ENCODE measurements around the gene TMEM62. TPM values are rescaled to one million over a fixed set of nuclear protein-coding genes. Genes with fewer than 3 reads are reported as not detected.
"Not testable (repeated sequence)": the region's sequence is repeated elsewhere in the genome, so short reads cannot be mapped to it uniquely, and the experiment has no call there.

The TMEM62 gene
- polyA plus RNA-seq, 1 donor, result 30.6 TPM

- H3K4me1 ChIP-seq (ENCODE audit: control insufficient read depth, insufficient read depth, low read length), result no peaks in the 10 kb centered on the region
- H3K27ac ChIP-seq (ENCODE audit: low read length), result no peak overlapping the region
- no peak overlapping the region for H3K4me3 ChIP-seq (ENCODE audit: low read length)
- H3K36me3 ChIP-seq (ENCODE audit: control insufficient read depth, insufficient read depth, low read length), result no peaks in the 10 kb centered on the region
- no peak for DNase-seq
- WGBS (ENCODE audit: insufficient coverage, low lambda C conversion rate), result no CpG with 5 or more reads among the region's 7 CpGs
- H3K9me3 ChIP-seq (ENCODE audit: control insufficient read depth, low read depth, low read length), result no peaks in the 10 kb centered on the region
- H3K27me3 ChIP-seq (ENCODE audit: control insufficient read depth, insufficient read depth, low read length), result no peaks in the 10 kb centered on the region
Observed at GRCh38 chr15:43215961-43216360, 82.6 kb downstream of the TMEM62 start.

- Histone ChIP-seq H3K27me3 (ENCODE audit: control insufficient read depth, insufficient read depth, low read length) (no peaks in the 10 kb centered on the region), H3K36me3 (ENCODE audit: control insufficient read depth, insufficient read depth, low read length) (no peaks in the 10 kb centered on the region), H3K9me3 (ENCODE audit: control insufficient read depth, low read depth, low read length) (no peaks in the 10 kb centered on the region), H3K4me3 (ENCODE audit: low read length) (no peak overlapping the region), H3K27ac (ENCODE audit: low read length) (no peak overlapping the region), H3K4me1 (ENCODE audit: control insufficient read depth, insufficient read depth, low read length) (peaks cover 4% of the 10 kb centered on the region)
- no peak for DNase-seq
- WGBS (ENCODE audit: insufficient coverage, low lambda C conversion rate), result 77% methylated on average over 1 of the region's 13 CpGs
Observed at GRCh38 chr15:43218908-43219706, 85.7 kb downstream of the TMEM62 start.

GRCh38 chr15:43219929-43220928 lies 86.8 kb downstream of the TMEM62 start:
- WGBS (ENCODE audit: insufficient coverage, low lambda C conversion rate), result 0% methylated on average over 1 of the region's 16 CpGs
- Histone ChIP-seq H3K4me3 (ENCODE audit: low read length) (no peak overlapping the region), H3K9me3 (ENCODE audit: control insufficient read depth, low read depth, low read length) (no peaks in the 10 kb centered on the region), H3K27ac (ENCODE audit: low read length) (no peak overlapping the region), H3K4me1 (ENCODE audit: control insufficient read depth, insufficient read depth, low read length) (peaks cover 4% of the 10 kb centered on the region), H3K36me3 (ENCODE audit: control insufficient read depth, insufficient read depth, low read length) (no peaks in the 10 kb centered on the region), H3K27me3 (ENCODE audit: control insufficient read depth, insufficient read depth, low read length) (no peaks in the 10 kb centered on the region)
- DNase-seq, result no peak

GRCh38 chr15:43220991-43221403 lies 87.6 kb downstream of the TMEM62 start, which contains the start of gene EPB42:
TSS of gene EPB42 (minus strand) at chr15:43221018. CDS start at chr15:43220825, 193 bp downstream.
- no peak within 1 kb of the TSS for H3K27ac ChIP-seq (ENCODE audit: low read length)
- peaks cover 4% of the 10 kb centered on the region for H3K4me1 ChIP-seq (ENCODE audit: control insufficient read depth, insufficient read depth, low read length)
- no peak for DNase-seq
- H3K27me3 ChIP-seq (ENCODE audit: control insufficient read depth, insufficient read depth, low read length), result no peaks in the 10 kb centered on the region
- no peak within 1 kb of the TSS for H3K4me3 ChIP-seq (ENCODE audit: low read length)
- H3K9me3 ChIP-seq (ENCODE audit: control insufficient read depth, low read depth, low read length), result no peaks in the 10 kb centered on the region
- WGBS (ENCODE audit: insufficient coverage, low lambda C conversion rate), result 13% methylated on average over 1 of the region's 3 CpGs
- H3K36me3 ChIP-seq (ENCODE audit: control insufficient read depth, insufficient read depth, low read length), result no peaks in the 10 kb centered on the region

GRCh38 chr15:43221422-43221821 lies 88.0 kb downstream of the TMEM62 start:
- H3K36me3 ChIP-seq (ENCODE audit: control insufficient read depth, insufficient read depth, low read length), result no peaks in the 10 kb centered on the region
- H3K27ac ChIP-seq (ENCODE audit: low read length), result no peak overlapping the region
- H3K4me3 ChIP-seq (ENCODE audit: low read length), result no peak overlapping the region
- peak in 1 of 2 donors; percentile 18 for DNase-seq
- WGBS (ENCODE audit: insufficient coverage, low lambda C conversion rate), result no CpG with 5 or more reads among the region's 1 CpG
- H3K27me3 ChIP-seq (ENCODE audit: control insufficient read depth, insufficient read depth, low read length), result no peaks in the 10 kb centered on the region
- H3K9me3 ChIP-seq (ENCODE audit: control insufficient read depth, low read depth, low read length), result no peaks in the 10 kb centered on the region
- peaks cover 4% of the 10 kb centered on the region for H3K4me1 ChIP-seq (ENCODE audit: control insufficient read depth, insufficient read depth, low read length)

GRCh38 chr15:43225201-43225949 lies 92.0 kb downstream of the TMEM62 start:
- WGBS (ENCODE audit: insufficient coverage, low lambda C conversion rate), result no CpG with 5 or more reads among the region's 16 CpGs
- Histone ChIP-seq H3K4me1 (ENCODE audit: control insufficient read depth, insufficient read depth, low read length) (peaks cover 4% of the 10 kb centered on the region), H3K27ac (ENCODE audit: low read length) (no peak overlapping the region), H3K36me3 (ENCODE audit: control insufficient read depth, insufficient read depth, low read length) (no peaks in the 10 kb centered on the region), H3K4me3 (ENCODE audit: low read length) (no peak overlapping the region), H3K9me3 (ENCODE audit: control insufficient read depth, low read depth, low read length) (no peaks in the 10 kb centered on the region), H3K27me3 (ENCODE audit: control insufficient read depth, insufficient read depth, low read length) (peaks cover 2% of the 10 kb centered on the region)
- peak; percentile 29 to 35 for DNase-seq

GRCh38 chr15:43225950-43226255 lies 92.5 kb downstream of the TMEM62 start:
- DNase-seq; H3K27me3 ChIP-seq (ENCODE audit: control insufficient read depth, insufficient read depth, low read length); H3K27ac ChIP-seq (ENCODE audit: low read length); H3K4me3 ChIP-seq (ENCODE audit: low read length); H3K4me1 ChIP-seq (ENCODE audit: control insufficient read depth, insufficient read depth, low read length); H3K36me3 ChIP-seq (ENCODE audit: control insufficient read depth, insufficient read depth, low read length); H3K9me3 ChIP-seq (ENCODE audit: control insufficient read depth, low read depth, low read length): not testable (repeated sequence)
- no CpG with 5 or more reads among the region's 12 CpGs for WGBS (ENCODE audit: insufficient coverage, low lambda C conversion rate)

GRCh38 chr15:43226436-43227305 lies 93.3 kb downstream of the TMEM62 start:
- Histone ChIP-seq H3K27ac (ENCODE audit: low read length) (no peak overlapping the region), H3K27me3 (ENCODE audit: control insufficient read depth, insufficient read depth, low read length) (peaks cover 2% of the 10 kb centered on the region), H3K4me3 (ENCODE audit: low read length) (no peak overlapping the region), H3K9me3 (ENCODE audit: control insufficient read depth, low read depth, low read length) (no peaks in the 10 kb centered on the region), H3K4me1 (ENCODE audit: control insufficient read depth, insufficient read depth, low read length) (peaks cover 4% of the 10 kb centered on the region), H3K36me3 (ENCODE audit: control insufficient read depth, insufficient read depth, low read length) (no peaks in the 10 kb centered on the region)
- WGBS (ENCODE audit: insufficient coverage, low lambda C conversion rate), result 100% methylated on average over 1 of the region's 57 CpGs
- DNase-seq, result no peak

- no peak overlapping the region for H3K27ac ChIP-seq (ENCODE audit: low read length)
- H3K27me3 ChIP-seq (ENCODE audit: control insufficient read depth, insufficient read depth, low read length), result peaks cover 9% of the 10 kb centered on the region
- H3K9me3 ChIP-seq (ENCODE audit: control insufficient read depth, low read depth, low read length), result no peaks in the 10 kb centered on the region
- no peak for DNase-seq
- 50% methylated on average over 1 of the region's 5 CpGs for WGBS (ENCODE audit: insufficient coverage, low lambda C conversion rate)
- no peaks in the 10 kb centered on the region for H3K36me3 ChIP-seq (ENCODE audit: control insufficient read depth, insufficient read depth, low read length)
- no peaks in the 10 kb centered on the region for H3K4me1 ChIP-seq (ENCODE audit: control insufficient read depth, insufficient read depth, low read length)
- no peak overlapping the region for H3K4me3 ChIP-seq (ENCODE audit: low read length)
Observed at GRCh38 chr15:43229977-43230376, 96.6 kb downstream of the TMEM62 start.

Measured in large intestine (tissue), 3 donors.